Keratinocyte (primary cell): ENCODE data around the gene ZNF445.

Source experiments
- CTCF ChIP-seq, 3 experiments: IDR thresholded peaks in 1 of 3; conservative IDR thresholded peaks in 1 of 3; optimal IDR thresholded peaks in 1 of 3; 2 replicates in 2 of 3; 3 replicates in 1 of 3; pipeline versions ENCODE3 to v1.5.1; 2011; ENCODE audit warnings: low read length in 3 of 3, mild to moderate bottlenecking in 3 of 3, moderate library complexity in 2 of 3, control low read depth in 1 of 3, inconsistent platforms in 1 of 3; ENCODE audit not compliant: insufficient read depth in 2 of 3; ENCODE audit errors: extremely low read depth in 1 of 3
- EZH2 ChIP-seq: IDR thresholded peaks from one replicate; pipeline ENCODE4 v1.6.1; 2012; ENCODE audit warnings: inconsistent platforms, mild to moderate bottlenecking, low read length, moderate library complexity

DNA sequence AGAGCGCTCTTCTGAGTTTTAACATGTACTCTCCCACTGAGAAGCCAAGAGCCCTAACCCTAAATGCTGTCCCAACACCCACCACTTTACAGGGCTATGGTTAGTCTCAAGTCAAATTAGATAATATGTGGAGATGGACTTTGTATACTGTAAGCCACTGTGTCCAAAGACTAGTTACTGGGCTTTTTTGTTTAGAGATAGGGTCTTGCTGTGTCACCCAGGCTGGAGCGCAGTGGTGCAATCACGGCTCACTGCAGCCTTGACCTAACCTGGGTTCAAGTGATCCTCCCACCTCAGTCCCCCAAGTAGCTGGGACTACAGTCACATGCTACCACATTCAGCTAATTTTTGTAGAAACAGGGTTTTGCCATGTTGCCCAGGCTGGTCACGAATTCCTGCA lies 23.2 kb downstream of the ZNF445 start:
- TF ChIP-seq CTCF (optimal IDR thresholded peaks at IDR 0.05 in 1 of 3, IDR thresholded peaks at IDR 0.05 in 1 of 3, conservative IDR thresholded peaks at IDR 0.05 in 1 of 3; ENCODE audit: extremely low read depth in 1 of 3, insufficient read depth in 2 of 3, low read length in 3 of 3) = no peak
- TF ChIP-seq EZH2 = no peak
